ENCODE data around the gene CLDN17.

Gene CLDN17

DNA sequence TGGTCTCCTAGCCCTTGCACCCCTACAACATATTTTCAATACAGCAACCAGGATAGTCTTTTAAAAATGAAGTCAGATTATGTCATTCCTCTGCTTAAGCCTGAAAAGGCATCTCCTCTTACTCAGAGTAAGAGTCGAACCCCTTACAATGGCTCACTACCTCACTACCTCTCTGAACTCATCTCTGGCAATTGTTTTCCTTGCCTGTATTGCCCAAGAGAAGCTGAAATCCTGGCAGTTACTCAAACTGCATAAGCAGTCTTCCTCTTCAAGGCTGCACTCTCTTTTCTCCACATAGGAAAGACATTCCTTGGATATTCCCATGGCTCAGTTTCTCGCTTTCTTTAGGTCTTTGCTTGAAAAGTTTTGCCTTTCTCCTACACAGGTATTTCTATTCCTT is 26.6 kb upstream of the CLDN17 start:
- Histone ChIP-seq H2BK15ac (ENCODE audit: low read depth, poor library complexity, severe bottlenecking) (no peak overlapping the region), H3K23ac (ENCODE audit: low read length in 2 of 2) (no peak overlapping the region), H3K79me1 (replicated peaks; ENCODE audit: low read length, poor library complexity, severe bottlenecking) (no peaks in the 10 kb centered on the region), H3K36me3 (ENCODE audit: control insufficient read depth in 1 of 2, insufficient read depth in 2 of 2, low read depth in 1 of 2, low read length in 2 of 2) (no peaks in the 10 kb centered on the region), H3K18ac (ENCODE audit: low read depth in 1 of 2, low read length in 2 of 2) (no peak overlapping the region), H3K27ac (ENCODE audit: low read length, poor library complexity, severe bottlenecking) (no peak overlapping the region), H4K8ac (ENCODE audit: low read length) (no peak overlapping the region), H2BK5ac (ENCODE audit: low read depth, low read length, poor library complexity, severe bottlenecking) (no peak overlapping the region), H3K9ac (ENCODE audit: low read length) (no peak overlapping the region), H3K14ac (ENCODE audit: low read length in 2 of 2) (no peak overlapping the region), H2AK5ac (ENCODE audit: low read length, severe bottlenecking) (no peak overlapping the region), H2BK120ac (ENCODE audit: low read depth, low read length) (no peak overlapping the region), H3K4me2 (ENCODE audit: low read length, poor library complexity, severe bottlenecking) (no peak overlapping the region), H4K91ac (ENCODE audit: low read length) (no peak overlapping the region), H3K4me3 (ENCODE audit: insufficient read depth in 1 of 2, low read depth in 1 of 2, low read length in 2 of 2) (no peak overlapping the region), H2AFZ (ENCODE audit: low read depth, low read length) (no peak overlapping the region), H3K4ac (ENCODE audit: low read depth in 1 of 2, low read length in 2 of 2) (no peak overlapping the region), H3K27me3 (ENCODE audit: control insufficient read depth in 1 of 2, insufficient read depth in 1 of 2, low read length in 2 of 2) (no peaks in the 10 kb centered on the region), H3K4me1 (ENCODE audit: control insufficient read depth, insufficient read depth, low read depth, low read length) (no peaks in the 10 kb centered on the region), H2BK12ac (ENCODE audit: low read length in 2 of 2) (no peak overlapping the region), H3K9me3 (ENCODE audit: control insufficient read depth, low read length) (no peaks in the 10 kb centered on the region)
- no peak for DNase-seq
- WGBS, result 89% methylated on average over 2 of the region's 2 CpGs

DNA sequence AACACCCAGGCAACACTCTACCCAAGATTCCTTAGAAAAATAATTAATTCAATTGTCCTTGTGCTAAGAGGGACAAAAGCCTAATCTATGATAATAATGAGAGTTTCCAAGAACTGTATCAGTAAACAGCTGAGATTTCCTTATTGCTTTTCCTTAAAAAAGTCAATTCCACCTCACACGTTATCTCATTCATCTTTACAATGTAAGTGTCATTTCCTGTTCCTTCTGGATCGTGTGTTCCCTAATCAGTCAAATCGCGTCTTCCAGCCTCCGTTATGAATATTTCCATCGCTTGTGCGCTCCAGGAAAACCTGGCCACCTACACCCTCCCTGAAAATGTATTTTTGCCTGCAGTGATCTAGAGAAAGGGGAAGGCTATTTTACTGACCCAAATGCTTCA is 23.9 kb upstream of the CLDN17 start:
- Histone ChIP-seq H4K91ac (ENCODE audit: low read length) (no peak overlapping the region), H4K8ac (ENCODE audit: low read length) (no peak overlapping the region), H3K9ac (ENCODE audit: low read length) (no peak overlapping the region), H3K4me3 (ENCODE audit: insufficient read depth in 1 of 2, low read depth in 1 of 2, low read length in 2 of 2) (no peak overlapping the region), H3K4me1 (ENCODE audit: control insufficient read depth, insufficient read depth, low read depth, low read length) (no peaks in the 10 kb centered on the region), H3K79me1 (replicated peaks; ENCODE audit: low read length, poor library complexity, severe bottlenecking) (no peaks in the 10 kb centered on the region), H3K4me2 (ENCODE audit: low read length, poor library complexity, severe bottlenecking) (no peak overlapping the region), H2BK12ac (ENCODE audit: low read length in 2 of 2) (no peak overlapping the region), H2BK15ac (ENCODE audit: low read depth, poor library complexity, severe bottlenecking) (no peak overlapping the region), H3K14ac (ENCODE audit: low read length in 2 of 2) (no peak overlapping the region), H2AFZ (ENCODE audit: low read depth, low read length) (no peak overlapping the region), H2AK5ac (ENCODE audit: low read length, severe bottlenecking) (no peak overlapping the region), H3K36me3 (ENCODE audit: control insufficient read depth in 1 of 2, insufficient read depth in 2 of 2, low read depth in 1 of 2, low read length in 2 of 2) (no peaks in the 10 kb centered on the region), H2BK120ac (ENCODE audit: low read depth, low read length) (no peak overlapping the region), H2BK5ac (ENCODE audit: low read depth, low read length, poor library complexity, severe bottlenecking) (no peak overlapping the region), H3K9me3 (ENCODE audit: control insufficient read depth, low read length) (no peaks in the 10 kb centered on the region), H3K27ac (ENCODE audit: low read length, poor library complexity, severe bottlenecking) (no peak overlapping the region), H3K23ac (ENCODE audit: low read length in 2 of 2) (no peak overlapping the region), H3K27me3 (ENCODE audit: control insufficient read depth in 1 of 2, insufficient read depth in 1 of 2, low read length in 2 of 2) (no peaks in the 10 kb centered on the region), H3K4ac (ENCODE audit: low read depth in 1 of 2, low read length in 2 of 2) (no peak overlapping the region), H3K18ac (ENCODE audit: low read depth in 1 of 2, low read length in 2 of 2) (no peak overlapping the region)
- 69% methylated on average over 7 of the region's 7 CpGs for WGBS
- DNase-seq, result no peak

DNA sequence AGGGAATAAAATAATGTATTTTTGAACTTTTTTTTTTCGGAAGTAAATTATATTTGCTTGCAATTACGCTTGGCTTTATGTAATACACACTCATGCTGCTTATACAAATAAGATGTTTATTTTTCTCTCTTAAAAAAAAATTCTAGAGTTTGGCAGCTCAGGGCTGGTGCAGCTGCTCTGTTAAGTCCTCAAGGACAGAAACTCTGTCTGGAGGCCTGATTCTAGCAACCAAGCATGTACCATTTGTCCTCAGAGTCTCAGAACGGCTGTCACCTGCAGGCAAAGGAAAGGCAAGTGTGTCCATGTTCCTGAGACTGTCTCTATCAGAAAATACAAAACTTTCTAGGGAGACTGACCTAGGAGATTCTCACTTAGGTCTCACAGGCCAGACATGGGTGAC is 23.2 kb upstream of the CLDN17 start:
- Histone ChIP-seq H2AK5ac (ENCODE audit: low read length, severe bottlenecking) (no peak overlapping the region), H2BK12ac (ENCODE audit: low read length in 2 of 2) (no peak overlapping the region), H4K91ac (ENCODE audit: low read length) (no peak overlapping the region), H3K9ac (ENCODE audit: low read length) (no peak overlapping the region), H3K9me3 (ENCODE audit: control insufficient read depth, low read length) (no peaks in the 10 kb centered on the region), H2BK15ac (ENCODE audit: low read depth, poor library complexity, severe bottlenecking) (no peak overlapping the region), H3K79me1 (replicated peaks; ENCODE audit: low read length, poor library complexity, severe bottlenecking) (no peaks in the 10 kb centered on the region), H4K8ac (ENCODE audit: low read length) (no peak overlapping the region), H3K36me3 (ENCODE audit: control insufficient read depth in 1 of 2, insufficient read depth in 2 of 2, low read depth in 1 of 2, low read length in 2 of 2) (no peaks in the 10 kb centered on the region), H2BK5ac (ENCODE audit: low read depth, low read length, poor library complexity, severe bottlenecking) (no peak overlapping the region), H3K18ac (ENCODE audit: low read depth in 1 of 2, low read length in 2 of 2) (no peak overlapping the region), H2BK120ac (ENCODE audit: low read depth, low read length) (no peak overlapping the region), H3K23ac (ENCODE audit: low read length in 2 of 2) (no peak overlapping the region), H3K27me3 (ENCODE audit: control insufficient read depth in 1 of 2, insufficient read depth in 1 of 2, low read length in 2 of 2) (no peaks in the 10 kb centered on the region), H3K4me3 (ENCODE audit: insufficient read depth in 1 of 2, low read depth in 1 of 2, low read length in 2 of 2) (no peak overlapping the region), H2AFZ (ENCODE audit: low read depth, low read length) (no peak overlapping the region), H3K27ac (ENCODE audit: low read length, poor library complexity, severe bottlenecking) (no peak overlapping the region), H3K4ac (ENCODE audit: low read depth in 1 of 2, low read length in 2 of 2) (no peak overlapping the region), H3K4me2 (ENCODE audit: low read length, poor library complexity, severe bottlenecking) (no peak overlapping the region), H3K4me1 (ENCODE audit: control insufficient read depth, insufficient read depth, low read depth, low read length) (no peaks in the 10 kb centered on the region), H3K14ac (ENCODE audit: low read length in 2 of 2) (no peak overlapping the region)
- no peak for DNase-seq
- 55% methylated on average over 1 of the region's 3 CpGs for WGBS

DNA sequence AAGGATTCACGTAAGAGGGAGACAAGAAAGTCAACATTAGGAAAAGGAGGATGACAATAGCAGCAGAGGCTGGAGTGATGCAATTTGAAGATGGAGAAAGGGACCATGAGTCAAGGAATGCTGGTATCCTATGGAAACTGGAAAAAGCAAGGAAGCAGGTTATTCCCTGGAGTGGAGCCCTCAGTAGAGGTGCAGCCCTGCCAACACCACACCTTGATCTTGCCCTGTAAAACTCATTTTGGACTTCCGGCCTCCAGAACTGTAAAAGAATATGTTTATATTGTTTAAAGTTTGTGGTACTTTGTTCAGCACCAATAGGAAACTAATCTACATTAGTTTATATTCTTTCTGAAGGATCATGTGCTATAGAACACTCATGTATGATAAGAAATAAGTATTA is 19.6 kb upstream of the CLDN17 start:
- Histone ChIP-seq H3K4me1 (ENCODE audit: control insufficient read depth, insufficient read depth, low read depth, low read length) (no peaks in the 10 kb centered on the region), H3K27ac (ENCODE audit: low read length, poor library complexity, severe bottlenecking) (no peak overlapping the region), H2BK120ac (ENCODE audit: low read depth, low read length) (no peak overlapping the region), H3K79me1 (replicated peaks; ENCODE audit: low read length, poor library complexity, severe bottlenecking) (no peaks in the 10 kb centered on the region), H2AK5ac (ENCODE audit: low read length, severe bottlenecking) (no peak overlapping the region), H3K18ac (ENCODE audit: low read depth in 1 of 2, low read length in 2 of 2) (no peak overlapping the region), H3K14ac (ENCODE audit: low read length in 2 of 2) (no peak overlapping the region), H3K23ac (ENCODE audit: low read length in 2 of 2) (no peak overlapping the region), H3K4ac (ENCODE audit: low read depth in 1 of 2, low read length in 2 of 2) (no peak overlapping the region), H2AFZ (ENCODE audit: low read depth, low read length) (no peak overlapping the region), H4K8ac (ENCODE audit: low read length) (no peak overlapping the region), H3K27me3 (ENCODE audit: control insufficient read depth in 1 of 2, insufficient read depth in 1 of 2, low read length in 2 of 2) (no peaks in the 10 kb centered on the region), H3K36me3 (ENCODE audit: control insufficient read depth in 1 of 2, insufficient read depth in 2 of 2, low read depth in 1 of 2, low read length in 2 of 2) (no peaks in the 10 kb centered on the region), H4K91ac (ENCODE audit: low read length) (no peak overlapping the region), H3K4me2 (ENCODE audit: low read length, poor library complexity, severe bottlenecking) (no peak overlapping the region), H3K9ac (ENCODE audit: low read length) (no peak overlapping the region), H2BK5ac (ENCODE audit: low read depth, low read length, poor library complexity, severe bottlenecking) (no peak overlapping the region), H3K9me3 (ENCODE audit: control insufficient read depth, low read length) (no peaks in the 10 kb centered on the region), H2BK12ac (ENCODE audit: low read length in 2 of 2) (no peak overlapping the region), H3K4me3 (ENCODE audit: insufficient read depth in 1 of 2, low read depth in 1 of 2, low read length in 2 of 2) (no peak overlapping the region), H2BK15ac (ENCODE audit: low read depth, poor library complexity, severe bottlenecking) (no peak overlapping the region)
- no peak for DNase-seq
- WGBS, result 52% methylated on average over 1 of the region's 2 CpGs

All from mesenchymal stem cell (in vitro differentiated cells and primary cell).